Gastrocnemius medialis (tissue), 4 donors: ENCODE measurements around the gene LRRC27. TPM values are rescaled to one million over a fixed set of nuclear protein-coding genes. Genes with fewer than 3 reads are reported as not detected.

Experiments used
- ATAC-seq, 2 donors: fragments of 150-250 bp; one replicate each; pipeline ENCODE4 v1.9.1; 2016
- DNase-seq, 2 donors: peaks; one replicate each; pipeline ENCODE4 v3.0.0-alpha.2; 2019
- H3K27ac ChIP-seq, 4 donors: fragments of 200-600 bp; sonication (generic); 1 replicate in 1 of 4; 2 replicates in 3 of 4; pipeline ENCODE4 v1.5.1; 2016 to 2018; ENCODE audit warnings: mild to moderate bottlenecking in 2 of 4, moderate library complexity in 1 of 4
- H3K27me3 ChIP-seq, 3 donors: fragments of 200-600 bp; sonication (generic) in 2 of 3; 1 replicate in 1 of 3; 2 replicates in 2 of 3; pipeline versions ENCODE4 v1.5.1 to v1.6.0; 2016 to 2019; ENCODE audit warnings: mild to moderate bottlenecking in 1 of 3, moderate library complexity in 1 of 3
- H3K36me3 ChIP-seq, 2 donors: fragments of 200-600 bp; sonication (generic) in 1 of 2; one replicate each; pipeline ENCODE4 v1.5.1; 2017 to 2018
- H3K4me1 ChIP-seq, 2 donors: fragments of 200-600 bp; sonication (generic) in 1 of 2; one replicate each; pipeline ENCODE4 v1.5.1; 2016 to 2017; ENCODE audit warnings: mild to moderate bottlenecking in 2 of 2
- H3K4me3 ChIP-seq, 4 donors: fragments of 200-600 bp; sonication (generic) in 3 of 4; 1 replicate in 1 of 4; 2 replicates in 3 of 4; pipeline ENCODE4 v1.5.1; 2016 to 2019; ENCODE audit warnings: mild to moderate bottlenecking in 2 of 4
- H3K9me3 ChIP-seq, 3 donors: fragments of 200-600 bp; sonication (generic) in 2 of 3; 1 replicate in 1 of 3; 2 replicates in 2 of 3; pipeline ENCODE4 v1.5.1; 2016 to 2019
- POLR2A ChIP-seq, 2 donors: fragments of 450-650 bp; IDR thresholded peaks; one replicate each; pipeline ENCODE4 v1.6.1; 2017; ENCODE audit warnings: antibody characterized with exemption in 2 of 2, mild to moderate bottlenecking in 2 of 2, moderate library complexity in 2 of 2
- in situ Hi-C, 4 donors: fragments of 200-750 bp; cut with MboI; loops; one replicate each; pipeline versions ENCODE4 v1.15.0 to v1.8.0; 2017; ENCODE audit warnings: low sequenced_read_pairs in 4 of 4
- intact Hi-C: fragments of 100-400 bp; cut with DNase I; formaldehyde crosslinking; loops from one replicate; pipeline ENCODE4 v1.15.1; 2023; ENCODE audit warnings: low total_unique reads
- total RNA-seq, 4 donors: library from RNA; depleted of rRNA; stranded (reverse); fragments of >200 nt; gene quantifications; one replicate each; pipeline versions ENCODE4 v1.1.0 to v1.2.3, GENCODE V29; 2016
- TF ChIP-seq, protein P1 (sequence below), 5 experiments: fragments of 450-650 bp in 3 of 5; fragments of 200-600 bp in 2 of 5; sonication (generic) in 2 of 5; IDR thresholded peaks in 4 of 5; conservative IDR thresholded peaks in 1 of 5; 1 replicate in 4 of 5; 2 replicates in 1 of 5; pipeline ENCODE4 v1.5.1; 2016 to 2019; ENCODE audit warnings: antibody characterized with exemption in 5 of 5, mild to moderate bottlenecking in 3 of 5, moderate library complexity in 3 of 5

Gene LRRC27
- total RNA-seq, 4 donors from 2014 or later, result 1.0 to 7.0 (median 4.1) TPM

DNA sequence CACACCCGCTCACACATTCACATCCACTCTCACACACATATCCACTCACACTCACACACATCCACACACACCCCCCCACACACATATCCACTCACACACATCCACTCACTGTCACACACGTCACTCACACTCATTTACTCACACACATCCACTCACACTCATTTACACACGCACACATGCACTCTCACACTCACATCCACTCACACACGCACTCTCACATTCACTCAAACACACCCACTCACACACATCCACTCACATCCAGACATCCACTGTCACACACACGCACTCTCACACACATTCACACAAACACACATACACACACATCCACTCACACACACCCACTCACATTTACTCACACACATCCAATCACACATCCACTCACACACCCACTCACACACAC, 83.3 kb downstream of the LRRC27 start:
- no peak for ATAC-seq
- no peak for TF ChIP-seq POLR2A (IDR thresholded peaks at IDR 0.05)
- TF ChIP-seq, protein P1, sequence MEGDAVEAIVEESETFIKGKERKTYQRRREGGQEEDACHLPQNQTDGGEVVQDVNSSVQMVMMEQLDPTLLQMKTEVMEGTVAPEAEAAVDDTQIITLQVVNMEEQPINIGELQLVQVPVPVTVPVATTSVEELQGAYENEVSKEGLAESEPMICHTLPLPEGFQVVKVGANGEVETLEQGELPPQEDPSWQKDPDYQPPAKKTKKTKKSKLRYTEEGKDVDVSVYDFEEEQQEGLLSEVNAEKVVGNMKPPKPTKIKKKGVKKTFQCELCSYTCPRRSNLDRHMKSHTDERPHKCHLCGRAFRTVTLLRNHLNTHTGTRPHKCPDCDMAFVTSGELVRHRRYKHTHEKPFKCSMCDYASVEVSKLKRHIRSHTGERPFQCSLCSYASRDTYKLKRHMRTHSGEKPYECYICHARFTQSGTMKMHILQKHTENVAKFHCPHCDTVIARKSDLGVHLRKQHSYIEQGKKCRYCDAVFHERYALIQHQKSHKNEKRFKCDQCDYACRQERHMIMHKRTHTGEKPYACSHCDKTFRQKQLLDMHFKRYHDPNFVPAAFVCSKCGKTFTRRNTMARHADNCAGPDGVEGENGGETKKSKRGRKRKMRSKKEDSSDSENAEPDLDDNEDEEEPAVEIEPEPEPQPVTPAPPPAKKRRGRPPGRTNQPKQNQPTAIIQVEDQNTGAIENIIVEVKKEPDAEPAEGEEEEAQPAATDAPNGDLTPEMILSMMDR (IDR thresholded peaks at IDR 0.05 in 4 of 5, conservative IDR thresholded peaks at IDR 0.05 in 1 of 5), result no peak
- Histone ChIP-seq H3K9me3 (no peaks in the 10 kb centered on the region), H3K27ac (no peak overlapping the region), H3K27me3 (no peaks in the 10 kb centered on the region), H3K36me3 (no peaks in the 10 kb centered on the region), H3K4me3 (no peak overlapping the region), H3K4me1 (peaks cover 29 to 42% of the 10 kb centered on the region in 2 donors)
- intact Hi-C loops (loop anchor here (2.0 kb wide), 1 partner anchor 48 kb away; no protein-coding TSS in a partner anchor), in situ Hi-C loops (no loop called here)
- no peak for DNase-seq

DNA sequence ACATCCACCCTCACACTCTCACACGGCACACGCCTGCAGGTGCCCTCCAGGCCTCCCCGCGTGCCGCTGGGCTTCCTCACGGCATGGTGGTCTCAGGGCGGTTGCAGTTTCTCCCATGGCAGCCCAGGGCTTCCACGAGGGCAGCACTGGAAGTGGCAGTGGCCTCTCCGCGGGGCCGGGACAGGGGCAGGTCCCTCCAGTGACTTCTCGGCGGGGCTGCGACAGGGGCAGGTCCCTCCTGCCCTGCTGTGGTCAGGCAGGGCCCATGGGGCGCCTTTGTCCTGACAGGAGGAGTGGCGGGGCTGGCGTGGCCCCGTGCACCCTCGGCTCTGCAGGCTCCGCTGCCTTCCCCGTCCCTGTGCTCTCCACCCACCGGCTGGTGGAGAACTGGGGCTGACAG, 84.0 kb downstream of the LRRC27 start:
- in situ Hi-C loops, result no loop called here
- Histone ChIP-seq H3K27ac (no peak overlapping the region), H3K36me3 (no peaks in the 10 kb centered on the region), H3K9me3 (no peaks in the 10 kb centered on the region), H3K27me3 (no peaks in the 10 kb centered on the region), H3K4me3 (no peak overlapping the region), H3K4me1 (peaks cover 36 to 49% of the 10 kb centered on the region in 2 donors)
- DNase-seq (no peak), ATAC-seq (no peak)
- TF ChIP-seq POLR2A (IDR thresholded peaks at IDR 0.05), result no peak
- TF ChIP-seq, protein P1 (IDR thresholded peaks at IDR 0.05 in 4 of 5, conservative IDR thresholded peaks at IDR 0.05 in 1 of 5), result no peak
- intact Hi-C loops, result loop anchor here (2.0 kb wide), 1 partner anchor 49 kb away; no protein-coding TSS in a partner anchor

DNA sequence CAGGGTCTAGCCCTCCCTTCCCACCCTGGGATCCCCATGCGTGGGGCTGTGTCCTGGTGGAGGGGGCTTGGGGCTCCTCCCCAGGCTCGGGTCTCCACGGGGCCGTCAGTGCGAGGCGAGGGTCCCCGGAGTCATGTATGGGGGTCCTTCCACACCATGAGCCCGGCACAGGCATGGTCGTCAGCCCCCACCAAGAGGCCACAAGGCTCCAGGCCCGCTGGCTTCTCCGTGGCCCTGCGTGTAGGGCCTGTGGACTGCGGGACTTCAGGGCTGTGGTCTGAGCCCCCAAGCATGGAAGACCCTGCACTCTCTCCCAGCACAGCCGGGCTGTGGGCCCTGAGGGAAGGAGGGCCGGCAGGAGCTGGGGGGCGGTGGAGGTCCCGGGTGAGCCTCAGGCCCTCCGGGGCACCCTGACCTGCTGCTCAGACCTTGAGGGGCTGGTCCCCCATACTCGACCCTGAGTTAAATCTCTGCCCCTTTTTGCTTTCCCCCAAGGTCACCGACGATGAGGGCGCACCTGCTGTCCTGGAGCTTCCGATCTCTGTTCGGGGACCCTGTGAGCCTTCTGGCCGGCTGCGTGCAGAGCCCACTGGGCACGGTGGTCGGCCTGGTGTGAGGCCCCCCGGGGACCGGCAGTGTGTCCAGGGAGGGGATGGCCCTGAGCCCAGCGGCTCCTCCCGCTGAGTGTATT, 84.7 kb downstream of the LRRC27 start:
- in situ Hi-C loops (no loop called here), intact Hi-C loops (no loop called here)
- DNase-seq (no peak), ATAC-seq (no peak)
- no peaks in the 10 kb centered on the region for H3K9me3 ChIP-seq
- TF ChIP-seq, protein P1 (IDR thresholded peaks at IDR 0.05 in 4 of 5, conservative IDR thresholded peaks at IDR 0.05 in 1 of 5), result no peak
- no peak for TF ChIP-seq POLR2A (IDR thresholded peaks at IDR 0.05)
- H3K4me1 ChIP-seq, result peaks cover 43 to 52% of the 10 kb centered on the region in 2 donors
- H3K27me3 ChIP-seq, result no peaks in the 10 kb centered on the region
- H3K27ac ChIP-seq, result peak overlapping the region in 1 of 4 donors; percentile 7
- no peak overlapping the region for H3K4me3 ChIP-seq
- H3K36me3 ChIP-seq, result no peaks in the 10 kb centered on the region

DNA sequence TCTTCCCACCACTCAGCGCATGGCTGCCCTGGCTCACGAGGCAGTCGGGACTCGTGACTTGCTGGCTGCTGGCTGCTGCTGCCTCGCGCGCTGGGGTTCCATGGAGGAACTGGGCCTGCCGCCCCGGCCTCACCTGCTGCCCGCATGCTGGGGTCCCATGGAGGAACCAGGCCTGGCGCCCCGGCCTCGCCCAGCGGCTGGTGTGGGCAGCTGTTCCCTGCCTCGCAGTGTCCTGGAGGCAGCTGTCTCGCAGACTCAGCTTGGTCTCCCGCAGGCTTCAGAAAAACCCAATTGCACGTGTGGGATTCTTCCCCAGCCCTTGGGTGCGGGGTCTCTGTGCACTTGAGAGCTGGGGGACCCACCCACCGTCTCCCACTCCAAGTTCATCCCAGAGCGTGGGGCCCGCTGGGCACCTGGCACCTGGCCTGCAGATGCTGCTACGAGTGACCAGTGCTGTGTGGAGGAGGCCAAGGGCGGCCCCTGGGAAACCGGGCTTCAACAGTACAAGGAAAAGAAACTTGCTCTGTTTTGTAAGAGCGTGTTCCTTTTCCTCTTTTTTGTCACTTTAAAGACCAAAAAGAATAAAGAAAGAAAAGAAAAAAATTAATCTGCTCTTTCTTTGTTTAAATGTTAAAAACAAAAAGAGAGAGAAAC, 85.4 kb downstream of the LRRC27 start:
- in situ Hi-C loops, result no loop called here
- Histone ChIP-seq H3K4me1 (peaks cover 43 to 59% of the 10 kb centered on the region in 2 donors), H3K4me3 (no peak overlapping the region), H3K27ac (peak overlapping the region in 3 of 4 donors; percentile 7 to 47 (median 19)), H3K9me3 (no peaks in the 10 kb centered on the region), H3K36me3 (no peaks in the 10 kb centered on the region), H3K27me3 (no peaks in the 10 kb centered on the region)
- intact Hi-C loops, result no loop called here
- no peak for ATAC-seq
- TF ChIP-seq, protein P1 (IDR thresholded peaks at IDR 0.05 in 4 of 5, conservative IDR thresholded peaks at IDR 0.05 in 1 of 5), result no peak
- no peak for TF ChIP-seq POLR2A (IDR thresholded peaks at IDR 0.05)
- no peak for DNase-seq
